GM23338 (cell line): ENCODE data around the gene SMAD9. TPM values are rescaled to one million over a fixed set of nuclear protein-coding genes. Genes with fewer than 3 reads are reported as not detected.

Source experiments
- ATAC-seq: fragments of 200-7000 bp; cut with Tn5 transposase; 3 replicates; pipeline ENCODE4 v1.9.1; 2020
- DNase-seq: peaks from one replicate; pipeline ENCODE4 v3.0.0-alpha.2; 2015; ENCODE audit warnings: low spot score
- H2AFZ ChIP-seq: fragments of 200-600 bp; sonication (generic); 2 replicates; pipeline ENCODE4 v1.8.0; 2016; ENCODE audit warnings: antibody characterized with exemption, mild to moderate bottlenecking, moderate library complexity
- H3F3A ChIP-seq: fragments of 200-600 bp; sonication (generic); replicated peaks from 2 replicates; pipeline ENCODE4 v1.8.0; 2017; ENCODE audit warnings: antibody characterized with exemption, mixed run types, low read depth
- H3K27ac ChIP-seq: fragments of 200-600 bp; sonication (generic); 2 replicates; pipeline ENCODE4 v1.6.1; 2016; ENCODE audit warnings: low read depth
- H3K27me3 ChIP-seq: fragments of 200-600 bp; sonication (generic); 2 replicates; pipeline ENCODE4 v1.8.0; 2016; ENCODE audit warnings: mild to moderate bottlenecking, mixed run types, moderate library complexity; ENCODE audit not compliant: insufficient read depth
- H3K36me3 ChIP-seq: fragments of 200-600 bp; sonication (generic); 2 replicates; pipeline ENCODE4 v1.8.0; 2016; ENCODE audit warnings: mild to moderate bottlenecking; ENCODE audit not compliant: insufficient read depth
- H3K4me1 ChIP-seq: fragments of 200-600 bp; sonication (generic); 2 replicates; pipeline ENCODE4 v1.8.0; 2016; ENCODE audit warnings: mild to moderate bottlenecking, moderate library complexity; ENCODE audit not compliant: insufficient read depth
- H3K4me2 ChIP-seq: fragments of 200-600 bp; sonication (generic); 2 replicates; pipeline ENCODE4 v1.7.1; 2017; ENCODE audit warnings: mixed run types
- H3K4me3 ChIP-seq: fragments of 200-600 bp; sonication (generic); 2 replicates; pipeline ENCODE4 v1.6.1; 2016; ENCODE audit warnings: mixed run types
- H3K79me2 ChIP-seq: fragments of 200-600 bp; sonication (generic); replicated peaks from 2 replicates; pipeline ENCODE4 v1.8.0; 2017; ENCODE audit warnings: mild to moderate bottlenecking; ENCODE audit not compliant: insufficient read depth
- H3K9me2 ChIP-seq: fragments of 200-600 bp; sonication (generic); 2 replicates; pipeline ENCODE4 v1.8.0; 2017; ENCODE audit not compliant: insufficient read depth
- H4K20me1 ChIP-seq: fragments of 200-600 bp; sonication (generic); replicated peaks from 2 replicates; pipeline ENCODE4 v1.8.0; 2017; ENCODE audit warnings: mild to moderate bottlenecking; ENCODE audit not compliant: insufficient read depth
- H3K27ac Mint-ChIP-seq: 2 replicates; pipeline ENCODE4 v1.8.0; 2020; ENCODE audit warnings: inconsistent platforms, mild to moderate bottlenecking, moderate library complexity, mixed read lengths
- H3K27me3 Mint-ChIP-seq: 3 replicates; pipeline ENCODE4 v1.8.0; 2022; ENCODE audit warnings: low read depth, mild to moderate bottlenecking, moderate library complexity, mixed read lengths, inconsistent platforms; ENCODE audit not compliant: insufficient read depth, poor library complexity
- H3K36me3 Mint-ChIP-seq: 3 replicates; pipeline ENCODE4 v1.8.0; 2021; ENCODE audit warnings: low read depth, mild to moderate bottlenecking, inconsistent platforms, moderate library complexity, mixed read lengths
- H3K4me1 Mint-ChIP-seq: 3 replicates; pipeline ENCODE4 v1.8.0; 2020; ENCODE audit warnings: mild to moderate bottlenecking, inconsistent platforms, mixed read lengths
- H3K4me3 Mint-ChIP-seq: 3 replicates; pipeline ENCODE4 v1.8.0; 2021; ENCODE audit warnings: moderate library complexity, mild to moderate bottlenecking, inconsistent platforms, mixed read lengths
- H3K9me3 Mint-ChIP-seq: 3 replicates; pipeline ENCODE4 v1.8.0; 2020; ENCODE audit warnings: moderate library complexity, mild to moderate bottlenecking, inconsistent platforms, mixed read lengths
- CREB1 ChIP-seq: fragments of 250-450 bp; sonication (Bioruptor Pico); IDR thresholded peaks from 2 replicates; pipeline ENCODE4 v1.5.0; 2020; ENCODE audit warnings: low read depth, mild to moderate bottlenecking, moderate library complexity
- EZH2 ChIP-seq: fragments of 200-600 bp; sonication (generic); IDR thresholded peaks from one replicate; pipeline ENCODE4 v1.8.0; 2017; ENCODE audit warnings: antibody characterized with exemption, mild to moderate bottlenecking, low read depth; ENCODE audit not compliant: unreplicated experiment
- EZH2phosphoT487 ChIP-seq: fragments of 200-600 bp; sonication (generic); IDR thresholded peaks from one replicate; pipeline ENCODE4 v1.8.1; 2018; ENCODE audit warnings: antibody characterized with exemption; ENCODE audit not compliant: unreplicated experiment
- JUNB ChIP-seq: IDR thresholded peaks from one replicate; pipeline ENCODE4 v1.6.1; 2016; ENCODE audit warnings: antibody characterized with exemption; ENCODE audit not compliant: unreplicated experiment
- NANOG ChIP-seq: IDR thresholded peaks from 2 replicates; pipeline ENCODE4 v1.6.1; 2016; ENCODE audit warnings: antibody characterized with exemption, borderline replicate concordance
- POLR2AphosphoS5 ChIP-seq: IDR thresholded peaks from 2 replicates; pipeline ENCODE4 v1.6.1; 2016; ENCODE audit warnings: antibody characterized with exemption, low read depth
- STAT1 ChIP-seq: IDR thresholded peaks from one replicate; pipeline ENCODE4 v1.6.1; 2016; ENCODE audit warnings: antibody characterized with exemption; ENCODE audit not compliant: unreplicated experiment
- ZNF114 ChIP-seq: fragments of 250-450 bp; sonication (Bioruptor Pico); IDR thresholded peaks from 2 replicates; pipeline ENCODE4 v1.5.0; 2020; ENCODE audit warnings: mild to moderate bottlenecking, moderate library complexity
- ZNF331 ChIP-seq: fragments of 250-450 bp; sonication (Bioruptor Pico); IDR thresholded peaks from 2 replicates; pipeline ENCODE4 v1.5.0; 2020; ENCODE audit warnings: low read depth, mild to moderate bottlenecking, moderate library complexity
- polyA plus RNA-seq: library from polyadenylated mRNA; unstranded; fragments of >200 nt; fragmentation: Nextera tagmentation; extraction: Ambion mirVana; gene quantifications from 2 replicates; pipeline ENCODE4 v1.2.1, GENCODE V29; 2016
- total RNA-seq: library from RNA; depleted of rRNA; stranded (reverse); fragments of >200 nt; shearing (Covaris generic); gene quantifications from 2 replicates; pipeline ENCODE4 v1.2.3, GENCODE V29; 2014
- TF ChIP-seq, protein P1 (sequence below): IDR thresholded peaks from one replicate; pipeline ENCODE4 v1.6.1; 2018; ENCODE audit warnings: antibody characterized with exemption; ENCODE audit not compliant: unreplicated experiment
- TF ChIP-seq, protein P2 (sequence below): fragments of 250-450 bp; sonication (Bioruptor Pico); IDR thresholded peaks from 2 replicates; pipeline ENCODE4 v1.5.0; 2020; ENCODE audit warnings: mild to moderate bottlenecking, moderate library complexity
- TF ChIP-seq, protein P3 (sequence below), 2 experiments: fragments of 200-600 bp in 1 of 2; sonication (generic) in 1 of 2; conservative IDR thresholded peaks; 2 replicates each; pipeline versions ENCODE4 v1.5.1 to v1.6.1; 2016 to 2017; ENCODE audit warnings: antibody characterized with exemption in 2 of 2, low read depth in 2 of 2, mild to moderate bottlenecking in 2 of 2, moderate library complexity in 1 of 2
- TF ChIP-seq, protein P4 (sequence below): IDR thresholded peaks from 2 replicates; pipeline ENCODE4 v1.6.1; 2016; ENCODE audit warnings: antibody characterized with exemption

The SMAD9 gene
- total and polyA plus RNA-seq, 2 experiments from 2014 or later: 0.95 to 1.3 TPM

DNA sequence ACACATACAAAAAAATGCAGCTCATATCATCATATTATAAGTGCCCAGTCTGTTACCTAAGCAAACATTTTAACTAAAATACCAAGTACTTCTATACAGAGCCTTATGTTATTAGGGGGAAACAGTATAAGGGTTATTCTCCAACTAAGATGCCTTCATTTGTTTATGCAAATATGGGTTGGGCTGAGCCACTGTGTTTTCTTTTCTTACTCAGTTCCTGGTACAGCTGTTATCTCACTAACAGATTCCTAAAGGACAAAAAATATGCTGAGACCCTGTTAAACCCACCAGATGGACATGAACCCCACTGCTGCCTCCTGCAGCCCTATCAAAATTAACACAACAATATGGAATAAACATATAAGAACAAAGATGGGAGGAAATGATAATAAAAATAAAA lies 34.5 kb upstream of the SMAD9 start:
- no peak for DNase-seq
- H3K36me3 Mint-ChIP-seq: no peaks in the 10 kb centered on the region; the same call in 2 of the 3 replicates
- Histone ChIP-seq H3K4me3 (no peak overlapping the region), H2AFZ (no peak overlapping the region), H3K4me1 (no peaks in the 10 kb centered on the region), H3K4me2 (no peak overlapping the region), H3K27ac (no peak overlapping the region), H3K27me3 (no peaks in the 10 kb centered on the region), H3K79me2 (no peaks in the 10 kb centered on the region), H3K9me2 (no peaks in the 10 kb centered on the region), H4K20me1 (peaks cover 6% of the 10 kb centered on the region; the same call in 1 of the 2 replicates), H3K36me3 (no peaks in the 10 kb centered on the region), H3F3A (no peaks in the 10 kb centered on the region)
- peaks cover 6% of the 10 kb centered on the region; the same call in 2 of the 3 replicates for H3K4me1 Mint-ChIP-seq
- no peak for TF ChIP-seq ZNF331
- TF ChIP-seq ZNF114 (CRISPR knock-in tag): no peak
- TF ChIP-seq POLR2AphosphoS5: no peak
- no peak for TF ChIP-seq EZH2phosphoT487
- TF ChIP-seq STAT1: no peak
- TF ChIP-seq, protein P1, sequence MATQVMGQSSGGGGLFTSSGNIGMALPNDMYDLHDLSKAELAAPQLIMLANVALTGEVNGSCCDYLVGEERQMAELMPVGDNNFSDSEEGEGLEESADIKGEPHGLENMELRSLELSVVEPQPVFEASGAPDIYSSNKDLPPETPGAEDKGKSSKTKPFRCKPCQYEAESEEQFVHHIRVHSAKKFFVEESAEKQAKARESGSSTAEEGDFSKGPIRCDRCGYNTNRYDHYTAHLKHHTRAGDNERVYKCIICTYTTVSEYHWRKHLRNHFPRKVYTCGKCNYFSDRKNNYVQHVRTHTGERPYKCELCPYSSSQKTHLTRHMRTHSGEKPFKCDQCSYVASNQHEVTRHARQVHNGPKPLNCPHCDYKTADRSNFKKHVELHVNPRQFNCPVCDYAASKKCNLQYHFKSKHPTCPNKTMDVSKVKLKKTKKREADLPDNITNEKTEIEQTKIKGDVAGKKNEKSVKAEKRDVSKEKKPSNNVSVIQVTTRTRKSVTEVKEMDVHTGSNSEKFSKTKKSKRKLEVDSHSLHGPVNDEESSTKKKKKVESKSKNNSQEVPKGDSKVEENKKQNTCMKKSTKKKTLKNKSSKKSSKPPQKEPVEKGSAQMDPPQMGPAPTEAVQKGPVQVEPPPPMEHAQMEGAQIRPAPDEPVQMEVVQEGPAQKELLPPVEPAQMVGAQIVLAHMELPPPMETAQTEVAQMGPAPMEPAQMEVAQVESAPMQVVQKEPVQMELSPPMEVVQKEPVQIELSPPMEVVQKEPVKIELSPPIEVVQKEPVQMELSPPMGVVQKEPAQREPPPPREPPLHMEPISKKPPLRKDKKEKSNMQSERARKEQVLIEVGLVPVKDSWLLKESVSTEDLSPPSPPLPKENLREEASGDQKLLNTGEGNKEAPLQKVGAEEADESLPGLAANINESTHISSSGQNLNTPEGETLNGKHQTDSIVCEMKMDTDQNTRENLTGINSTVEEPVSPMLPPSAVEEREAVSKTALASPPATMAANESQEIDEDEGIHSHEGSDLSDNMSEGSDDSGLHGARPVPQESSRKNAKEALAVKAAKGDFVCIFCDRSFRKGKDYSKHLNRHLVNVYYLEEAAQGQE: no peak
- TF ChIP-seq, protein P2, sequence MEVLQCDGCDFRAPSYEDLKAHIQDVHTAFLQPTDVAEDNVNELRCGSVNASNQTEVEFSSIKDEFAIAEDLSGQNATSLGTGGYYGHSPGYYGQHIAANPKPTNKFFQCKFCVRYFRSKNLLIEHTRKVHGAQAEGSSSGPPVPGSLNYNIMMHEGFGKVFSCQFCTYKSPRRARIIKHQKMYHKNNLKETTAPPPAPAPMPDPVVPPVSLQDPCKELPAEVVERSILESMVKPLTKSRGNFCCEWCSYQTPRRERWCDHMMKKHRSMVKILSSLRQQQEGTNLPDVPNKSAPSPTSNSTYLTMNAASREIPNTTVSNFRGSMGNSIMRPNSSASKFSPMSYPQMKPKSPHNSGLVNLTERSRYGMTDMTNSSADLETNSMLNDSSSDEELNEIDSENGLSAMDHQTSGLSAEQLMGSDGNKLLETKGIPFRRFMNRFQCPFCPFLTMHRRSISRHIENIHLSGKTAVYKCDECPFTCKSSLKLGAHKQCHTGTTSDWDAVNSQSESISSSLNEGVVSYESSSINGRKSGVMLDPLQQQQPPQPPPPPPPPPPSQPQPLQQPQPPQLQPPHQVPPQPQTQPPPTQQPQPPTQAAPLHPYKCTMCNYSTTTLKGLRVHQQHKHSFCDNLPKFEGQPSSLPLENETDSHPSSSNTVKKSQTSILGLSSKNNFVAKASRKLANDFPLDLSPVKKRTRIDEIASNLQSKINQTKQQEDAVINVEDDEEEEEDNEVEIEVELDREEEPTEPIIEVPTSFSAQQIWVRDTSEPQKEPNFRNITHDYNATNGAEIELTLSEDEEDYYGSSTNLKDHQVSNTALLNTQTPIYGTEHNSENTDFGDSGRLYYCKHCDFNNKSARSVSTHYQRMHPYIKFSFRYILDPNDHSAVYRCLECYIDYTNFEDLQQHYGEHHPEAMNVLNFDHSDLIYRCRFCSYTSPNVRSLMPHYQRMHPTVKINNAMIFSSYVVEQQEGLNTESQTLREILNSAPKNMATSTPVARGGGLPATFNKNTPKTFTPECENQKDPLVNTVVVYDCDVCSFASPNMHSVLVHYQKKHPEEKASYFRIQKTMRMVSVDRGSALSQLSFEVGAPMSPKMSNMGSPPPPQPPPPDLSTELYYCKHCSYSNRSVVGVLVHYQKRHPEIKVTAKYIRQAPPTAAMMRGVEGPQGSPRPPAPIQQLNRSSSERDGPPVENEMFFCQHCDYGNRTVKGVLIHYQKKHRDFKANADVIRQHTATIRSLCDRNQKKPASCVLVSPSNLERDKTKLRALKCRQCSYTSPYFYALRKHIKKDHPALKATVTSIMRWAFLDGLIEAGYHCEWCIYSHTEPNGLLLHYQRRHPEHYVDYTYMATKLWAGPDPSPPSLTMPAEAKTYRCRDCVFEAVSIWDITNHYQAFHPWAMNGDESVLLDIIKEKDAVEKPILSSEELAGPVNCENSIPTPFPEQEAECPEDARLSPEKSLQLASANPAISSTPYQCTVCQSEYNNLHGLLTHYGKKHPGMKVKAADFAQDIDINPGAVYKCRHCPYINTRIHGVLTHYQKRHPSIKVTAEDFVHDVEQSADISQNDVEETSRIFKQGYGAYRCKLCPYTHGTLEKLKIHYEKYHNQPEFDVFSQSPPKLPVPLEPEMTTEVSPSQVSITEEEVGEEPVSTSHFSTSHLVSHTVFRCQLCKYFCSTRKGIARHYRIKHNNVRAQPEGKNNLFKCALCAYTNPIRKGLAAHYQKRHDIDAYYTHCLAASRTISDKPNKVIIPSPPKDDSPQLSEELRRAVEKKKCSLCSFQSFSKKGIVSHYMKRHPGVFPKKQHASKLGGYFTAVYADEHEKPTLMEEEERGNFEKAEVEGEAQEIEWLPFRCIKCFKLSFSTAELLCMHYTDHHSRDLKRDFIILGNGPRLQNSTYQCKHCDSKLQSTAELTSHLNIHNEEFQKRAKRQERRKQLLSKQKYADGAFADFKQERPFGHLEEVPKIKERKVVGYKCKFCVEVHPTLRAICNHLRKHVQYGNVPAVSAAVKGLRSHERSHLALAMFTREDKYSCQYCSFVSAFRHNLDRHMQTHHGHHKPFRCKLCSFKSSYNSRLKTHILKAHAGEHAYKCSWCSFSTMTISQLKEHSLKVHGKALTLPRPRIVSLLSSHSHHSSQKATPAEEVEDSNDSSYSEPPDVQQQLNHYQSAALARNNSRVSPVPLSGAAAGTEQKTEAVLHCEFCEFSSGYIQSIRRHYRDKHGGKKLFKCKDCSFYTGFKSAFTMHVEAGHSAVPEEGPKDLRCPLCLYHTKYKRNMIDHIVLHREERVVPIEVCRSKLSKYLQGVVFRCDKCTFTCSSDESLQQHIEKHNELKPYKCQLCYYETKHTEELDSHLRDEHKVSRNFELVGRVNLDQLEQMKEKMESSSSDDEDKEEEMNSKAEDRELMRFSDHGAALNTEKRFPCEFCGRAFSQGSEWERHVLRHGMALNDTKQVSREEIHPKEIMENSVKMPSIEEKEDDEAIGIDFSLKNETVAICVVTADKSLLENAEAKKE (CRISPR knock-in tag): no peak
- TF ChIP-seq CREB1 (CRISPR knock-in tag): no peak
- no peak for TF ChIP-seq NANOG
- TF ChIP-seq, protein P3, sequence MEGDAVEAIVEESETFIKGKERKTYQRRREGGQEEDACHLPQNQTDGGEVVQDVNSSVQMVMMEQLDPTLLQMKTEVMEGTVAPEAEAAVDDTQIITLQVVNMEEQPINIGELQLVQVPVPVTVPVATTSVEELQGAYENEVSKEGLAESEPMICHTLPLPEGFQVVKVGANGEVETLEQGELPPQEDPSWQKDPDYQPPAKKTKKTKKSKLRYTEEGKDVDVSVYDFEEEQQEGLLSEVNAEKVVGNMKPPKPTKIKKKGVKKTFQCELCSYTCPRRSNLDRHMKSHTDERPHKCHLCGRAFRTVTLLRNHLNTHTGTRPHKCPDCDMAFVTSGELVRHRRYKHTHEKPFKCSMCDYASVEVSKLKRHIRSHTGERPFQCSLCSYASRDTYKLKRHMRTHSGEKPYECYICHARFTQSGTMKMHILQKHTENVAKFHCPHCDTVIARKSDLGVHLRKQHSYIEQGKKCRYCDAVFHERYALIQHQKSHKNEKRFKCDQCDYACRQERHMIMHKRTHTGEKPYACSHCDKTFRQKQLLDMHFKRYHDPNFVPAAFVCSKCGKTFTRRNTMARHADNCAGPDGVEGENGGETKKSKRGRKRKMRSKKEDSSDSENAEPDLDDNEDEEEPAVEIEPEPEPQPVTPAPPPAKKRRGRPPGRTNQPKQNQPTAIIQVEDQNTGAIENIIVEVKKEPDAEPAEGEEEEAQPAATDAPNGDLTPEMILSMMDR (conservative IDR thresholded peaks at IDR 0.05; ENCODE audit: low read depth in 2 of 2): no peak
- TF ChIP-seq, protein P4, sequence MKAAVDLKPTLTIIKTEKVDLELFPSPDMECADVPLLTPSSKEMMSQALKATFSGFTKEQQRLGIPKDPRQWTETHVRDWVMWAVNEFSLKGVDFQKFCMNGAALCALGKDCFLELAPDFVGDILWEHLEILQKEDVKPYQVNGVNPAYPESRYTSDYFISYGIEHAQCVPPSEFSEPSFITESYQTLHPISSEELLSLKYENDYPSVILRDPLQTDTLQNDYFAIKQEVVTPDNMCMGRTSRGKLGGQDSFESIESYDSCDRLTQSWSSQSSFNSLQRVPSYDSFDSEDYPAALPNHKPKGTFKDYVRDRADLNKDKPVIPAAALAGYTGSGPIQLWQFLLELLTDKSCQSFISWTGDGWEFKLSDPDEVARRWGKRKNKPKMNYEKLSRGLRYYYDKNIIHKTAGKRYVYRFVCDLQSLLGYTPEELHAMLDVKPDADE: no peak
- TF ChIP-seq JUNB: no peak
- no peak for TF ChIP-seq EZH2
- H3K9me3 Mint-ChIP-seq: no peaks in the 10 kb centered on the region
- no peak overlapping the region for H3K4me3 Mint-ChIP-seq
- ATAC-seq: no peak
- no peak overlapping the region for H3K27ac Mint-ChIP-seq
- H3K27me3 Mint-ChIP-seq: peaks cover 2% of the 10 kb centered on the region
